Effector memory CD4-positive, alpha-beta T cell (primary cell): ENCODE data around the gene CHST11.

ENCODE experiments used
- DNase-seq, 3 donors: peaks; one replicate each; pipeline ENCODE4 v3.0.0-alpha.2; 2020
- H3K27ac ChIP-seq: 2 replicates; pipeline ENCODE4 v1.7.0; 2013; ENCODE audit warnings: mild to moderate bottlenecking, low read length, moderate library complexity; ENCODE audit not compliant: insufficient read depth, poor library complexity, severe bottlenecking
- H3K27me3 ChIP-seq: replicated peaks from 2 replicates; pipeline ENCODE4 v1.7.0; 2013; ENCODE audit warnings: mild to moderate bottlenecking, low read length; ENCODE audit not compliant: insufficient read depth, control insufficient read depth, poor library complexity, severe bottlenecking
- H3K36me3 ChIP-seq: 2 replicates; pipeline ENCODE4 v1.7.0; 2013; ENCODE audit warnings: mild to moderate bottlenecking, low read length, moderate library complexity; ENCODE audit not compliant: control insufficient read depth, insufficient read depth
- H3K4me1 ChIP-seq: 2 replicates; pipeline ENCODE4 v1.7.0; 2013; ENCODE audit warnings: low read length, mild to moderate bottlenecking; ENCODE audit not compliant: control insufficient read depth, insufficient read depth, poor library complexity, severe bottlenecking
- H3K4me3 ChIP-seq: 2 replicates; pipeline ENCODE4 v1.7.0; 2013; ENCODE audit warnings: low read length, low read depth, mild to moderate bottlenecking; ENCODE audit not compliant: insufficient read depth, poor library complexity, severe bottlenecking
- H3K9me3 ChIP-seq: 2 replicates; pipeline ENCODE4 v1.7.0; 2013; ENCODE audit warnings: mild to moderate bottlenecking, low read length, moderate library complexity; ENCODE audit not compliant: control insufficient read depth

The CHST11 gene

GRCh38 chr12:104672096-104672445, 215.3 kb downstream of the CHST11 start:
- peaks cover 29% of the 10 kb centered on the region for H3K4me1 ChIP-seq
- no peaks in the 10 kb centered on the region for H3K27me3 ChIP-seq
- H3K9me3 ChIP-seq, result no peaks in the 10 kb centered on the region
- no peak overlapping the region for H3K27ac ChIP-seq
- no peak overlapping the region for H3K4me3 ChIP-seq
- DNase-seq, result no peak
- H3K36me3 ChIP-seq, result no peaks in the 10 kb centered on the region

- Histone ChIP-seq H3K27ac (no peak overlapping the region), H3K4me3 (no peak overlapping the region), H3K4me1 (peaks cover 29% of the 10 kb centered on the region), H3K9me3 (no peaks in the 10 kb centered on the region), H3K27me3 (no peaks in the 10 kb centered on the region), H3K36me3 (no peaks in the 10 kb centered on the region)
- no peak for DNase-seq
These were observed 215.9 kb downstream of the CHST11 start for GRCh38 chr12:104672501-104673265.

- Histone ChIP-seq H3K9me3 (no peaks in the 10 kb centered on the region), H3K36me3 (no peaks in the 10 kb centered on the region), H3K4me3 (no peak overlapping the region), H3K4me1 (peaks cover 29% of the 10 kb centered on the region), H3K27ac (no peak overlapping the region), H3K27me3 (no peaks in the 10 kb centered on the region)
- DNase-seq, result no peak
These were observed 216.5 kb downstream of the CHST11 start for GRCh38 chr12:104673294-104673693.

GRCh38 chr12:104673696-104674482, 217.1 kb downstream of the CHST11 start:
- H3K27me3 ChIP-seq, result no peaks in the 10 kb centered on the region
- no peak for DNase-seq
- H3K4me1 ChIP-seq, result peaks cover 26% of the 10 kb centered on the region
- no peak overlapping the region for H3K4me3 ChIP-seq
- H3K36me3 ChIP-seq, result no peaks in the 10 kb centered on the region
- no peaks in the 10 kb centered on the region for H3K9me3 ChIP-seq
- H3K27ac ChIP-seq, result no peak overlapping the region

GRCh38 chr12:104676636-104677035, 219.9 kb downstream of the CHST11 start:
- Histone ChIP-seq H3K9me3 (no peaks in the 10 kb centered on the region), H3K4me1 (peaks cover 12% of the 10 kb centered on the region), H3K36me3 (no peaks in the 10 kb centered on the region), H3K27me3 (no peaks in the 10 kb centered on the region), H3K27ac (no peak overlapping the region), H3K4me3 (no peak overlapping the region)
- DNase-seq, result no peak

GRCh38 chr12:104677441-104678089, 220.8 kb downstream of the CHST11 start:
- Histone ChIP-seq H3K4me1 (peaks cover 21% of the 10 kb centered on the region), H3K27ac (no peak overlapping the region), H3K36me3 (no peaks in the 10 kb centered on the region), H3K4me3 (no peak overlapping the region), H3K9me3 (no peaks in the 10 kb centered on the region), H3K27me3 (no peaks in the 10 kb centered on the region)
- DNase-seq, result no peak

GRCh38 chr12:104680070-104680469, 223.3 kb downstream of the CHST11 start:
- Histone ChIP-seq H3K27me3 (no peaks in the 10 kb centered on the region), H3K36me3 (no peaks in the 10 kb centered on the region), H3K4me1 (peaks cover 32% of the 10 kb centered on the region), H3K4me3 (no peak overlapping the region), H3K9me3 (no peaks in the 10 kb centered on the region), H3K27ac (no peak overlapping the region)
- peak in 1 of 3 donors; percentile 15 for DNase-seq

GRCh38 chr12:104680491-104680890, 223.7 kb downstream of the CHST11 start:
- no peak for DNase-seq
- H3K27ac ChIP-seq, result no peak overlapping the region
- H3K4me3 ChIP-seq, result no peak overlapping the region
- no peaks in the 10 kb centered on the region for H3K9me3 ChIP-seq
- H3K36me3 ChIP-seq, result no peaks in the 10 kb centered on the region
- no peaks in the 10 kb centered on the region for H3K27me3 ChIP-seq
- H3K4me1 ChIP-seq, result peaks cover 32% of the 10 kb centered on the region

- Histone ChIP-seq H3K4me1 (peaks cover 32% of the 10 kb centered on the region), H3K27ac (no peak overlapping the region), H3K9me3 (no peaks in the 10 kb centered on the region), H3K4me3 (no peak overlapping the region), H3K27me3 (no peaks in the 10 kb centered on the region), H3K36me3 (no peaks in the 10 kb centered on the region)
- no peak for DNase-seq
These were observed 224.4 kb downstream of the CHST11 start for GRCh38 chr12:104681012-104681690.
